GM23248 (cell line): ENCODE data around the gene HOXB5. TPM values are rescaled to one million over a fixed set of nuclear protein-coding genes. Genes with fewer than 3 reads are reported as not detected.

Experiments used
- DNase-seq: peaks from one replicate; pipeline ENCODE4 v3.0.0-alpha.2; 2015
- H2AFZ ChIP-seq: fragments of 200-600 bp; sonication (generic); 2 replicates; pipeline ENCODE4 v1.6.1; 2016; ENCODE audit warnings: antibody characterized with exemption
- H3F3A ChIP-seq: fragments of 200-600 bp; sonication (generic); 2 replicates; pipeline ENCODE4 v1.6.1; 2016; ENCODE audit warnings: mild to moderate bottlenecking, antibody characterized with exemption, mixed run types; ENCODE audit not compliant: insufficient read depth
- H3K27ac ChIP-seq: fragments of 200-600 bp; sonication (generic); 2 replicates; pipeline ENCODE4 v1.5.1; 2016; ENCODE audit warnings: mild to moderate bottlenecking
- H3K27me3 ChIP-seq: fragments of 200-600 bp; sonication (generic); replicated peaks from 2 replicates; pipeline ENCODE4 v1.6.1; 2016; ENCODE audit warnings: mild to moderate bottlenecking; ENCODE audit not compliant: insufficient read depth
- H3K36me3 ChIP-seq: fragments of 200-600 bp; sonication (generic); 2 replicates; pipeline ENCODE4 v1.6.1; 2016; ENCODE audit warnings: low read depth, mild to moderate bottlenecking
- H3K4me1 ChIP-seq: fragments of 200-600 bp; sonication (generic); 2 replicates; pipeline ENCODE4 v1.6.1; 2016; ENCODE audit warnings: mild to moderate bottlenecking; ENCODE audit not compliant: insufficient read depth
- H3K4me2 ChIP-seq: fragments of 200-600 bp; sonication (generic); one replicate; pipeline ENCODE4 v1.6.1; 2016; ENCODE audit warnings: mild to moderate bottlenecking; ENCODE audit not compliant: unreplicated experiment
- H3K4me3 ChIP-seq: fragments of 200-600 bp; sonication (generic); 2 replicates; pipeline ENCODE4 v1.5.1; 2016; ENCODE audit warnings: mild to moderate bottlenecking
- H3K79me2 ChIP-seq: fragments of 200-600 bp; sonication (generic); 2 replicates; pipeline ENCODE4 v1.6.1; 2016; ENCODE audit warnings: mild to moderate bottlenecking; ENCODE audit not compliant: insufficient read depth
- H3K9ac ChIP-seq: fragments of 200-600 bp; sonication (generic); 2 replicates; pipeline ENCODE4 v1.6.1; 2016; ENCODE audit warnings: mild to moderate bottlenecking
- H3K9me2 ChIP-seq: fragments of 200-600 bp; sonication (generic); 2 replicates; pipeline ENCODE4 v1.6.1; 2016; ENCODE audit warnings: mixed run types, mild to moderate bottlenecking, moderate library complexity; ENCODE audit not compliant: insufficient read depth
- H3K9me3 ChIP-seq: fragments of 200-600 bp; sonication (generic); one replicate; pipeline ENCODE4 v1.6.1; 2017; ENCODE audit warnings: low read depth
- H4K20me1 ChIP-seq: fragments of 200-600 bp; sonication (generic); 2 replicates; pipeline ENCODE4 v1.6.0; 2016; ENCODE audit not compliant: insufficient read depth
- EZH2 ChIP-seq: fragments of 200-600 bp; sonication (generic); IDR thresholded peaks from 2 replicates; pipeline ENCODE4 v1.6.1; 2018; ENCODE audit warnings: antibody characterized with exemption, mild to moderate bottlenecking; ENCODE audit not compliant: insufficient read depth, poor library complexity, severe bottlenecking
- EZH2phosphoT487 ChIP-seq: fragments of 200-600 bp; sonication (generic); IDR thresholded peaks from 2 replicates; pipeline ENCODE4 v1.6.1; 2018; ENCODE audit warnings: antibody characterized with exemption, moderate library complexity, mild to moderate bottlenecking, low read depth; ENCODE audit not compliant: insufficient read depth
- WGBS, 2 experiments: methylation state at CpG; one replicate each; pipeline ENCODE4 v1.1.6; 2015 to 2017; ENCODE audit warnings: low lambda C conversion rate in 2 of 2, low coverage in 1 of 2; ENCODE audit errors: missing lambda C conversion rate in 2 of 2; 5-methylcytosine and 5-hydroxymethylcytosine counted together
- in situ Hi-C: fragments of 300-500 bp; cut with MboI; formaldehyde crosslinking; loops from 2 replicates; pipeline ENCODE4 v1.15.0; 2020
- polyA plus RNA-seq: library from polyadenylated mRNA; unstranded; fragments of >200 nt; fragmentation: Nextera tagmentation; extraction: Ambion mirVana; gene quantifications from 2 replicates; pipeline ENCODE4 v1.2.1, GENCODE V29; 2016
- total RNA-seq: library from RNA; depleted of rRNA; stranded (reverse); fragments of >200 nt; shearing (Covaris generic); gene quantifications from 2 replicates; pipeline ENCODE4 v1.2.3, GENCODE V29; 2014

Gene HOXB5
- total and polyA plus RNA-seq, 2 experiments from 2014 or later, result 0.22 to 2.0 TPM

DNA sequence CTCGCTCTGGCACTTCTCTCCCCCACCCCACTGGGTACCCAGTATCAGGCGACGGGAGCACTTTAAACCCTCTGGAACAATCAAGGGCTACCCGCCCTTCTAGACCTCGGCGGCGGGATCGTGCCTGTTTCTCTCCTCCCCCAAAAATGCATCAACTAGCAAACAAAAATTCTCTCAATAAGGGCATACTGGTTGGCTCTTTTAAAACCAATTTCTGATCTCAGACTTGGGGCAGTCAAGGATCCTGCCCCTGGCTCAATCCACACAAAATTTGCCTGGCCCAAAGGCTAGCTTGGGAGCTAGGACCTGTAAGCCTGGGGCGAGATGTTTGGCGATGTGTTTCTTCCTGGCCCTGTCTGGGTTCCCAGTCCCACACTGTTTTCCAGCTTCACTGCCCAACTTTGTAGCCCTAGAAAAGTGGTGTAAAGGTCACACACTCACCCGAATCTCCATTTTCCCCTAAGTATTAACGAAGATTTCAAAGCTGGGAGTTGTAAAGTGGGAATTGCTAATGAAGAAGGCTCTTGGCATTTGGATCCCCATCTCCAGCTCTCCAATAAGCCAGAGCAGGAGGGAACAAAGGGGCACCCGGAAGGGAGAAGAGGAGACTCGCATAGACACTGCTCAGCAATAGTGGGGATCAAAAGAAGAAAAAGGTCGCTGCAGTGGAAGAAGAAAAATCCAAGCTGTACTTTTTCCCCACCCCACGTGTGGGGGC lies 34.3 kb downstream of the HOXB5 start:
- no peak for DNase-seq
- Histone ChIP-seq H3K9me3 (no peaks in the 10 kb centered on the region), H3K79me2 (peaks cover 69% of the 10 kb centered on the region), H3K4me2 (no peak overlapping the region), H3K9ac (no peak overlapping the region), H3K27me3 (no peaks in the 10 kb centered on the region), H3F3A (peaks cover 17% of the 10 kb centered on the region), H3K4me3 (no peak overlapping the region), H3K4me1 (peaks cover 22% of the 10 kb centered on the region), H3K27ac (no peak overlapping the region), H3K9me2 (no peaks in the 10 kb centered on the region), H2AFZ (no peak overlapping the region), H3K36me3 (no peaks in the 10 kb centered on the region), H4K20me1 (no peaks in the 10 kb centered on the region)
- no peak for TF ChIP-seq EZH2phosphoT487
- no peak for TF ChIP-seq EZH2
- 88 to 92% methylated on average over 16 of the region's 16 CpGs for WGBS, 2 experiments
- in situ Hi-C loops, result no loop called here

DNA sequence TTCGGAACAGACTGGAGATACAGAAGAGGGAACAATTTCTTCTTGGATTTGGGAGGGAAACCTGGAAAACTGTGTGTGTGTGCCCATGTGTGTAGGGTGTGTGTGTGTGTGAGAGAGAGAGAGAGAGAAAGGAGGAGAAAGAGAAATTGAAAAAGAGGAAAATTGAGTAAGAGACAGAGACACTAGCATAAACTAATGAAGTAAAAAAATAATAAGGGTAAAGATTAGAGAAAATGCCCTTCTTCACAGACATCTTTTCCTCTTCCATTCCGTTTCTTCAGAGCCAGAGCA lies 34.8 kb downstream of the HOXB5 start:
- Histone ChIP-seq H3K9me2 (no peaks in the 10 kb centered on the region), H3K4me2 (no peak overlapping the region), H3K36me3 (no peaks in the 10 kb centered on the region), H2AFZ (no peak overlapping the region), H3K27me3 (no peaks in the 10 kb centered on the region), H3F3A (peaks cover 17% of the 10 kb centered on the region), H3K9ac (no peak overlapping the region), H3K4me1 (peaks cover 22% of the 10 kb centered on the region), H4K20me1 (no peaks in the 10 kb centered on the region), H3K27ac (no peak overlapping the region), H3K9me3 (no peaks in the 10 kb centered on the region), H3K79me2 (peaks cover 70% of the 10 kb centered on the region), H3K4me3 (no peak overlapping the region)
- no peak for DNase-seq
- TF ChIP-seq EZH2 (no peak), EZH2phosphoT487 (no peak)
- in situ Hi-C loops, result no loop called here
- WGBS, 2 experiments, result 89 to 96% methylated on average over 2 of the region's 2 CpGs

DNA sequence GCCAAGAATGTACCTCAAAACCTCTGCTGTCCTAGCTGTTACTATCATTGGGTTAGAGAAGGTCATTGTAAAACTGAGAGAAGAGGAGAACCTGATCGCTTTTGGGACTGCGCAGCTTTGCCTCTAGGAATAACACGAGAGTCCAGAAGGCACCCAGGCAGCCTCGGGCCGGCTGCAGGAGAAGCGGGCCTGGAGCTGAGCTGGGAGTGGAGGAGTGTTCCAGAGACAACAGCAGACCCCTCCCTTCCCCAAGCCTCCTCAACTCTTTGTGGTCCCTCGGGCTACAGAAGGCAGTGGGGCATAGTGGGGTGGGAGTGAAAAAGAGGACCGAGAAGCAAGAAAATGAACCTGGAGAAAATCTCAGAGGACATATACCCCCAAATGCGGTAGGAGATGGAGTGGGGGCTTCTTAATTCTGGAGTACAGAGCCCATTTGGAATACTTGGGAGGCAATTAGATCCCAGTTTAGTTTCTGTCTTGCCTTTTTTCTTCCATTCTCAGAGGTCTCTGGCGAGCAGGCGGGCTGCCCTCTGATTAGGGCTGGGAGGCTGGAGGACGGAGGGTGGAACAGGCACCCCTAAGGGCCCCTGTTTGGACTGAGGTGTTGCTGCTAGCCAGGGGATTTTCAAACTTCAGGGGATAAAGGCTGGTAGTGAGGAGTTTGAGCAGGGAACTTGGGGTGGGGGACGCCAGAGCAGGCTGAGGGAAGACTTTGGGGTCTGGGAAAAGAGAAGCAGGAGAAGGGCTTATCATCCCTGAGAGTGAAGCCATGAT lies 35.3 kb downstream of the HOXB5 start:
- Histone ChIP-seq H2AFZ (no peak overlapping the region), H3F3A (peaks cover 17% of the 10 kb centered on the region), H3K79me2 (peaks cover 69% of the 10 kb centered on the region), H3K9me3 (no peaks in the 10 kb centered on the region), H3K4me1 (peaks cover 22% of the 10 kb centered on the region), H3K4me2 (no peak overlapping the region), H3K9me2 (no peaks in the 10 kb centered on the region), H3K9ac (no peak overlapping the region), H3K27me3 (no peaks in the 10 kb centered on the region), H3K27ac (no peak overlapping the region), H4K20me1 (no peaks in the 10 kb centered on the region), H3K36me3 (no peaks in the 10 kb centered on the region), H3K4me3 (no peak overlapping the region)
- no peak for DNase-seq
- WGBS, 2 experiments, result 87 to 90% methylated on average over 13 of the region's 13 CpGs
- in situ Hi-C loops, result no loop called here
- no peak for TF ChIP-seq EZH2phosphoT487
- TF ChIP-seq EZH2, result no peak

DNA sequence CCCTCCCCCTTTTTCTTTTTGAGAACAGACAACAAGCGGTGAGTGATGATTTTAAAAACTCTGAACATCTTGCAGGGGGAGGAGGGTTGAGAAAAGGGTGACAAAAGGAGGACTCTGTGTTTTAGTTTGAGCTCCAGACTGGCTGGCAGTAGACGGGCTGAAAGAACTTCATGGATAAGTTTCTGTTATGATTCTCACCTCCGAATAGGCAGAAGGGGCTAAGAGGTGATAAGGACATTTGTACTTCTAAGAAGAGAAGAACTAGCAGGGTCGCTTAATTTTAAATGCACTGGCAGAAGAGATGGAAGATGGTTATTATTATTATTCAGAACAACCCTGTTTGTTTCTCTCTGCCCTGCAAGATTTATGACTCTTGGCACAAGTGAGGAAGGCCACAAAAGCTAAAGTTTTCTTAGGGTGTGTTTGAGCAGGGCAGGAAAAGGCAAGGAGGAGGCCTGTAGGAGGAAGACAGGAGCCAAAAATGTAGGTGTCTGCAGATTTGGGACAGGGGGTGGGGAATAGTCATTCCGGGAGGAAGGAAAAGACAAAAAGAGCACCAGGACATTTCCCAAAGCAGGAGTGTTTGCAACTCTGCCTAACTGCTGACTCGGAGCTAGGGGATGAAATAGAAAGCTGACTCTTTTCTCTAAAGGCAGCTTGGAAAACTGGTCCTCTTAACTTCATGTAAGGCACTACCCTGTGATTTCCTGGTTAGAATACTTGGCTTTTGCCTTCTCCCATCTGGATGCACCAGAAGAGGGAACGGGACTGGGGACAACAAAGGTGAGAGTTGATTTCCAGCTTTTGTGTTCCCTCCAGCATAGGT lies 36.8 kb downstream of the HOXB5 start:
- TF ChIP-seq EZH2phosphoT487, result no peak
- TF ChIP-seq EZH2, result no peak
- Histone ChIP-seq H3K4me2 (peak overlapping the region; percentile 71), H3K9me2 (no peaks in the 10 kb centered on the region), H3K9ac (peak overlapping the region; percentile 41), H3F3A (peaks cover 17% of the 10 kb centered on the region), H3K4me3 (peak overlapping the region; percentile 45), H3K4me1 (peaks cover 22% of the 10 kb centered on the region), H2AFZ (peak overlapping the region; percentile 46), H3K27me3 (no peaks in the 10 kb centered on the region), H3K79me2 (peaks cover 63% of the 10 kb centered on the region), H3K27ac (peak overlapping the region; percentile 33), H3K9me3 (no peaks in the 10 kb centered on the region), H3K36me3 (no peaks in the 10 kb centered on the region), H4K20me1 (no peaks in the 10 kb centered on the region)
- peak; percentile 42 for DNase-seq
- in situ Hi-C loops, result no loop called here
- 24 to 26% methylated on average over 7 of the region's 7 CpGs for WGBS, 2 experiments
